Stomach (tissue), 9 donors: ENCODE results near the gene SDC3. TPM values are rescaled to one million over a fixed set of nuclear protein-coding genes. Genes with fewer than 3 reads are reported as not detected.

Experiments used
- DNase-seq, 2 donors: peaks; one replicate each; pipeline versions ENCODE4 v3.0.0 to v3.0.0-alpha.2; 2013 to 2019
- H3K27ac ChIP-seq, 5 donors: fragments of 200-600 bp in 4 of 5; sonication (generic) in 4 of 5; one replicate each; pipeline ENCODE4 v1.5.1; 2013 to 2019; ENCODE audit warnings: mild to moderate bottlenecking in 1 of 5, moderate library complexity in 1 of 5
- H3K27me3 ChIP-seq, 3 donors: fragments of 200-600 bp; sonication (generic); one replicate each; pipeline ENCODE4 v1.5.1; 2017 to 2019; ENCODE audit warnings: mixed run types in 1 of 3
- H3K36me3 ChIP-seq, 4 donors: fragments of 200-600 bp; sonication (generic); 1 replicate in 3 of 4; 2 replicates in 1 of 4; pipeline ENCODE4 v1.5.1; 2016 to 2019
- H3K4me1 ChIP-seq, 4 donors: fragments of 200-600 bp; sonication (generic); one replicate each; pipeline ENCODE4 v1.5.1; 2016 to 2019
- H3K4me3 ChIP-seq, 4 donors: fragments of 200-600 bp; sonication (generic) in 3 of 4; one replicate each; pipeline ENCODE4 v1.5.1; 2016 to 2019; ENCODE audit warnings: mild to moderate bottlenecking in 1 of 4
- H3K9me3 ChIP-seq, 4 donors: fragments of 200-600 bp; sonication (generic); one replicate each; pipeline ENCODE4 v1.5.1; 2016 to 2019
- EP300 ChIP-seq: sonication (generic); formaldehyde crosslinking; IDR thresholded peaks from one replicate; pipeline ENCODE4 v1.6.1; 2017; ENCODE audit warnings: antibody characterized with exemption
- POLR2A ChIP-seq, 4 donors: fragments of 450-650 bp; IDR thresholded peaks; one replicate each; pipeline ENCODE4 v1.6.1; 2016; ENCODE audit warnings: antibody characterized with exemption in 4 of 4, control low read depth in 2 of 4, mild to moderate bottlenecking in 1 of 4, moderate library complexity in 1 of 4
- POLR2AphosphoS5 ChIP-seq, 3 donors: sonication (generic); formaldehyde crosslinking; IDR thresholded peaks; one replicate each; pipeline ENCODE4 v1.6.1; 2016; ENCODE audit warnings: antibody characterized with exemption in 3 of 3
- WGBS, 5 donors: extraction: QIAGEN DNeasy Blood & Tissue Kit in 3 of 5; methylation state at CpG; one replicate each; pipeline versions ENCODE4 v1.1.5 to v1.1.7; 2013 to 2018; 5-methylcytosine and 5-hydroxymethylcytosine counted together
- intact Hi-C: fragments of 100-400 bp; cut with DNase I; formaldehyde crosslinking; loops from one replicate; pipeline ENCODE4 v1.15.1; 2023; ENCODE audit warnings: low total_unique reads
- polyA plus RNA-seq, 3 donors: library from polyadenylated mRNA; stranded (reverse); fragments of 200-250 nt; gene quantifications; one replicate each; pipeline ENCODE4 v1.2.3, GENCODE V29; 2013
- small RNA-seq, 4 donors: library from RNA; depleted of rRNA; stranded (forward); fragments of <200 nt; gene quantifications; one replicate each; pipeline ENCODE3, GENCODE V24; 2016
- total RNA-seq, 5 donors: library from RNA; depleted of rRNA; stranded (reverse); fragments of >200 nt; gene quantifications; one replicate each; pipeline versions ENCODE4 v1.1.0 to v1.2.3, GENCODE V29; 2014 to 2016
- TF ChIP-seq, protein P1 (sequence below), 7 experiments: fragments of 450-650 bp in 4 of 7; fragments of 200-600 bp in 3 of 7; sonication (generic) in 3 of 7; IDR thresholded peaks; one replicate each; pipeline ENCODE4 v1.5.1; 2016 to 2019; ENCODE audit warnings: antibody characterized with exemption in 7 of 7, control low read depth in 2 of 7, mild to moderate bottlenecking in 1 of 7
- donor health status: healthy with polysubstance abuse.
- donor health status: Bipolar disorder and iron deficiency.
- donor health status: healthy.

SDC3 gene
- total and polyA plus RNA-seq, 8 donors, result 0.58 to 47.2 (median 15.2) TPM

DNA sequence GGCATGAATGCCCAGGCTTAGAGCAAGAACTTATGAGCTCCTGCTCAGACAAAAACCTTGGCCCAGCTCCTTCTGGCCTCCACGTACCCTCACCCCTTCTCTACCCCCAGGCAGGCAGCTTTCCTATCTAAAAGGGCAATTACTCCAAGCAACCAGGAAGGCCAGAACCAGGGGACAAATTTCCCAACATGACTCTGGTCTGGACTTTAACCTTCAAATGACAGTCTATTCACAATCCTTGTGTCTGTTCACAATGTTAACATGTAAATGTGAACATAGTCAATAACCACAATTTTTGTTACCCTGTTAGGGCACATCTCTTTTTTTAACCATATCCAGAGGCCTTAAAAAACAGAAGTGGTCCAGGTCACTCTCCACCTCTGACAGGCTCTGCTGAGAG is 86.6 kb downstream of the SDC3 start:
- Histone ChIP-seq H3K27ac (peak overlapping the region in 3 of 5 donors; percentile 92 to 97 (median 93)), H3K4me1 (peaks cover 22 to 64% (median 41%) of the 10 kb centered on the region in 4 donors)

DNA sequence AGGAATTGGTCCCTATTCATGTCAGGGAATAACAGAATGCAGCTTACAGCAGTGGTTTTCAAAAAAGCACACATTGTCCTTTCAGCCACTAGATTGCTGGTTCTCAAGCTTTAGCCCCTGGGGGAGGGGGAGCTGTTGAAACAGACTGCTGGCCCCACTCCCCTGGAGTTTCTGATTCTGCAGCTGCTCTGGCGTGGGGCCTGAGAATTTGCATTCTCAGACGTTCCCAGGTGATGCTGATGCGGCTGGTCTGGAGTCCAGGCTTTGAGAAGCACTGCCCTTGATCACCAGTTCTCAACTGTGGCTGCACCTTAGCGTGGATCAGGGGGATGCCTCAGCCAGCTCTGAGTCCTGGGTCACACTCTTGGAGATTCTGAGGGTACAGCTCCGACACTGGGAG is 88.3 kb downstream of the SDC3 start:
- peak overlapping the region in 3 of 5 donors; percentile 72 to 97 (median 93) for H3K27ac ChIP-seq
- H3K36me3 ChIP-seq, result no peaks in the 10 kb centered on the region
- no peaks in the 10 kb centered on the region for H3K9me3 ChIP-seq
- DNase-seq, result no peak
- 65 to 87% (median 84%) methylated on average over 4 to 5 of the region's 5 CpGs for WGBS, 5 donors
- intact Hi-C loops, result no loop called here
- H3K27me3 ChIP-seq, result peaks cover 0 to 36% (median 0%) of the 10 kb centered on the region in 3 donors
- TF ChIP-seq, protein P1, sequence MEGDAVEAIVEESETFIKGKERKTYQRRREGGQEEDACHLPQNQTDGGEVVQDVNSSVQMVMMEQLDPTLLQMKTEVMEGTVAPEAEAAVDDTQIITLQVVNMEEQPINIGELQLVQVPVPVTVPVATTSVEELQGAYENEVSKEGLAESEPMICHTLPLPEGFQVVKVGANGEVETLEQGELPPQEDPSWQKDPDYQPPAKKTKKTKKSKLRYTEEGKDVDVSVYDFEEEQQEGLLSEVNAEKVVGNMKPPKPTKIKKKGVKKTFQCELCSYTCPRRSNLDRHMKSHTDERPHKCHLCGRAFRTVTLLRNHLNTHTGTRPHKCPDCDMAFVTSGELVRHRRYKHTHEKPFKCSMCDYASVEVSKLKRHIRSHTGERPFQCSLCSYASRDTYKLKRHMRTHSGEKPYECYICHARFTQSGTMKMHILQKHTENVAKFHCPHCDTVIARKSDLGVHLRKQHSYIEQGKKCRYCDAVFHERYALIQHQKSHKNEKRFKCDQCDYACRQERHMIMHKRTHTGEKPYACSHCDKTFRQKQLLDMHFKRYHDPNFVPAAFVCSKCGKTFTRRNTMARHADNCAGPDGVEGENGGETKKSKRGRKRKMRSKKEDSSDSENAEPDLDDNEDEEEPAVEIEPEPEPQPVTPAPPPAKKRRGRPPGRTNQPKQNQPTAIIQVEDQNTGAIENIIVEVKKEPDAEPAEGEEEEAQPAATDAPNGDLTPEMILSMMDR (IDR thresholded peaks at IDR 0.05), result no peak
- TF ChIP-seq POLR2AphosphoS5 (IDR thresholded peaks at IDR 0.05), result no peak
- no peak for TF ChIP-seq POLR2A (IDR thresholded peaks at IDR 0.05)
- no peak for TF ChIP-seq EP300
- H3K4me1 ChIP-seq, result peaks cover 22 to 76% (median 48%) of the 10 kb centered on the region in 4 donors
- no peak overlapping the region for H3K4me3 ChIP-seq

More for the DNA sequence above, 86.6 kb downstream of the SDC3 start:
- no peak for TF ChIP-seq EP300
- no peak for TF ChIP-seq POLR2AphosphoS5 (IDR thresholded peaks at IDR 0.05)
- TF ChIP-seq POLR2A (IDR thresholded peaks at IDR 0.05), result no peak
- TF ChIP-seq, protein P1 (IDR thresholded peaks at IDR 0.05), result no peak
- intact Hi-C loops, result no loop called here
- no peak for DNase-seq
- Histone ChIP-seq H3K27me3 (peaks cover 0 to 32% (median 0%) of the 10 kb centered on the region in 3 donors), H3K9me3 (no peaks in the 10 kb centered on the region), H3K36me3 (no peaks in the 10 kb centered on the region), H3K4me3 (no peak overlapping the region)
- 44 to 48% (median 47%) methylated on average over 1 of the region's 1 CpG for WGBS, 5 donors

Small RNA genes within 50 kb of the gene (small RNA-seq; reads per million reads assigned to genes)
- gene RN7SKP91, result 0 reads per million in 4 donors
- 0 reads per million in 4 donors for gene RN7SL371P

Other genes with a start within 250 kb of the SDC3 start
- 1 to 10 TPM in 1 of 5 donors, not detected in 4; 1.7 TPM for gene MATN1, start 185.2 kb downstream of the SDC3 start, total RNA-seq
- not detected for gene MATN1, start 185.2 kb downstream of the SDC3 start, polyA plus RNA-seq
- 10 to 100 TPM in 4 of 5 donors, 1 to 10 TPM in 1; 4.6 to 48.4 (median 29.6) TPM for gene LAPTM5, start 151.0 kb downstream of the SDC3 start, total RNA-seq
- 10 to 100 TPM; 33.1 to 39.9 (median 37.6) TPM for gene LAPTM5, start 151.0 kb downstream of the SDC3 start, polyA plus RNA-seq
- 100 to 1,000 TPM in 2 of 5 donors, 10 to 100 TPM in 3; 69.6 to 126 (median 98.2) TPM for gene PUM1, start 157.0 kb upstream of the SDC3 start, total RNA-seq
- 10 to 100 TPM; 12.9 to 24.1 (median 15.4) TPM for gene PUM1, start 157.0 kb upstream of the SDC3 start, polyA plus RNA-seq